SK-N-MC (cell line): ENCODE results near the gene CIITA.

Experiments used
- EZH2 ChIP-seq: fragments of 200-600 bp; sonication (generic); IDR thresholded peaks from one replicate; pipeline ENCODE4 v1.6.1; 2017; ENCODE audit warnings: antibody characterized with exemption
- POLR2AphosphoS5 ChIP-seq: IDR thresholded peaks from 2 replicates; pipeline ENCODE4 v1.6.1; 2012; ENCODE audit warnings: mild to moderate bottlenecking, low read depth, low read length, borderline replicate concordance

DNA sequence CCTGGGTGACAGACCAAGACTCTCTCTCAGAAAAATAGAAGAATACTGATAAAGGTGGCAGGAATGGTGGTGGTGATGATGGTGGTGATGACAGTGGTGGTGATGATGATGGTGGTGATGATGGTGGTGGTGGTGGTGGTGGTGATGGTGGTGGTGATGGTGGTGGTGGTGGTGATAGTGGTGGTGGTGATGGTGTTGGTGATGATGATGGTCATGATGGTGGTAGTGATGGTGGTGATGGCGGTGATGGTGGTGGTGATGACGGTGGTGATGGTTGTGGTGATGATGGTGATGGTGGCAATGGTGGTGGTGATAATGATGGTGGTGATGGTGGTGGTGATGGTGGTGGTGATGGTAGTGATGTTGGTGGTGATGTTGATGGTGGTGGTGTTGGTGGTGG is 18.0 kb upstream of the CIITA start:
- TF ChIP-seq EZH2 (no peak), POLR2AphosphoS5 (no peak)
